Measurements from ENCODE around the gene INTU.

Gene INTU

DNA sequence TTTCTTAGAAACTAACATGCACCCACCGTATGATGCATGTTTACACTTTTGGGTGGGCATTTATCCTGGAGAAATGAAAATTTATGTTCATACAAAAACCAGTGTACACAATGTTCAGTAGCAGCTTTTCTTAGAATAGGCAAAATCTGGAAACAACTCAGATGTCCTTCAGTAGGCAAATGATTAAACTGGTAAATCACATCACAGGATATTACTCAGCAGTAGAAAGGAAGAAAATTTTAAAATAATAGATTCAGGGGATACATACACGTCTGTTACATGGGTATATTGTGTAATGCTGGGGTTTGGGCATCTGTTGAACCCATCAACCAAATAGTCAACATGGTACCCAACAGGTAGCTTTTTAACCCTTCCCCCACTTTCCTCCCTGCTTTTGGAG is 124.1 kb downstream of the INTU start:
- FAIRE-seq, result no peak

DNA sequence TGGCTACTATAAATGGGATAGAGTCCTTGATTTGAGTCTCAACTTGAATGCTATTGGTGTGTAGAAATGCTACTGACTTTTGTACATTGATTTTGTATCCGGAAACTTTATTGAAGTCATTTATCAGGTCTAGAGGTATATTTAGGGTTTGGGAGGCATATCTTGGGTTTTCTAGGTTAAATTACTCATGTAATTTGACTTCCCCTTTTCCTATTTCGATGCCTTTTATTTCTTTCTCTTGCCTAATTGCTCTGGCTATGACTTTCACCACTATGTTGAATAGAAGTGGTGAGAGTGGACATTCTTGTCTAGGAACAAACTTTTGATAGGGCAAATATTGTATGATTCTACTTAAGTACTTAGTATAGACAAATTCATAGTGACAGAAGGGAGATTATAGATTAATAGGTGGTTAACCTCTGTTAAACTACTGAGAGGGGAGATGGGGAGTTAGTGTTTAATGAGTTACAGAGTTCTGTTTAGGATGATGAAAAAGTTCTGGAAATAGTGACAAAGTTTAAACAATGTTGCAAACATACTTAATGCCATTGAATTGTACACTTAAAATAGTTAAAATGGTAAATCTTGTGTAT is 126.6 kb downstream of the INTU start:
- FAIRE-seq, result no peak

DNA sequence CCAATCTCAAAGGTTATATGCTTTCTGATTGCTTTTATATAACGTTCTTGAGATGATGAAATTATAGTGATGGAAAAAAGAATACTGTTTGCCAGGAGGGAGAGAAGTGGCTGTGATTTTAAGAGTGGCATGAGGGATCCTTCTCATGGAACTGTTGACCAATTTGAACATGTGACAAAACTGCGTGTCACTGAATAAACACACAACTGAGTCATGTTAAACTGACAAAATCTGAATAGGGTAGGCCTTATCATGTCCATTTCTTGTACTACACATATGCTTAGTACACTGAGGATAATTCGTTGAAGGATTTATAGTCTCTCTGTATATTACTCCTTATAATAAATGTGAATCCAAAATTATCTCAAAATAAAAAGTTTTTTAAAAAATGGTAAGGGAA is 127.1 kb downstream of the INTU start:
- no peak for FAIRE-seq

DNA sequence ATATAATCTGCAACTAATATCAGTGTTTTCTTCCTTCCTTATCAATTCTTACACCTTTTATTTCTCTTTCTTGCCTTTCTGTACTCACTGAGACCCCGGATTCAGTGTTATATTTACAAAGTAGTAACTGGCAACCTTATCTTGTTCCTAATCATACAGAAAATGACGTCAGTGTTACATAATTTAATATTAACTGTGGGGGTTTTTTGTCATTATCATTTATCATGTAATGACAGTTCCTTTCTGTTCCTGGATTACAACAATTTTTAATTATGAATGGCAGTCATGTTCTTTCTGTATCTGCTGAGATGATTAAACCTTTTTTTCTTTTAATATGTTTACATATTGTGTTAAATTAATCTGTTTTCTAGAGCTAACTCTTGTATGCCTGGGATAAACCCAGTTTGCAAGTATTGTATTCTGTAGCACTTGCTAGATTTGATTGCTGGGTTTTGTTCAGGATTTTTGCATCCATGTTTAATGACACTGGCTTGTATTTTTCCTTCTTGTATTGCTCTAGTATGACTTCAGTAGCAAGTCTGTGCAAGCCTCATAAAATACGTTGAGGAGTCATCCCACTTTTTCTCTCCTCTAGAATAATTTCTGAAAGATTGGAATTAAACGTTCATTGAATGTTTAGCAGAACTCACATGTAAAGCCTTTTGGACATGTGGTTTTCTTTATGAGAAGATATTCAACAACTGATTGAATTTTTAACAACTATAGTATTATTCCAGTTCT is 138.9 kb downstream of the INTU start:
- no peak for FAIRE-seq

DNA sequence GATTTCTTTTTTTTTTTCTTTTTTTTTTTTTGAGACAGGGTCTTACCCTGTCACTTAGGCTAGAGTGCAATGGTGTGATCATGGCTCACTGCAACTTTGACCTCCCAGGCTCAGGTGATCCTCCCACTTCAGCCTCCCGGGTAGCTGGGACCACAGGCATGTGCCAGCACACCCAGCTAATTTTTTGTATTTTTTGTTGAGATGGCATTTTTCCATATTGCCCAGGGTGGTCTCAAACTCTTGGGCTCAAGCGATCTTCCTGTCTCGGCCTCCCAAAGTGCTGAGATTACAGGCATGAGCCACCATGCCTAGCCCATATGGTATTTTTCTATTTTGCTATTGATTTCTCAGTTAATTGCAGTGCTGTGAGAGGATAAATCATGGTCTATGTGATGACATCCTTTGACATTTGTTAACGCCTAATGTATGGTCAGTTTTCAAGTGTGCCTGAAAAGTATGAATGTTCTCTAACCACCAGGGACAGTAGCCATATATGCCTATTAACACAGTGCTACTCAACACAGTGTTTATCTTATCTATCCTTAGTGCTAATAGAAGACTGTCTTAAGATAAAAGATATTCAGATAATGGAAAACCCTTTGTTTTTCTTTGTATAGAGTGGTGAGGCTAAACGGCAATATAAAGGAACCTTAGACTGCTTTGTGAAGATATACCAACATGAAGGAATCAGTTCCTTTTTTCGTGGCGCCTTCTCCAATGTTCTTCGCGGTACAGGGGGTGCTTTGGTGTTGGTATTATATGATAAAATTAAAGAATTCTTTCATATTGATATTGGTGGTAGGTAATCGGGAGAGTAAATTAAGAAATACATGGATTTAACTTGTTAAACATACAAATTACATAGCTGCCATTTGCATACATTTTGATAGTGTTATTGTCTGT is 140.3 kb downstream of the INTU start:
- FAIRE-seq, result no peak

DNA sequence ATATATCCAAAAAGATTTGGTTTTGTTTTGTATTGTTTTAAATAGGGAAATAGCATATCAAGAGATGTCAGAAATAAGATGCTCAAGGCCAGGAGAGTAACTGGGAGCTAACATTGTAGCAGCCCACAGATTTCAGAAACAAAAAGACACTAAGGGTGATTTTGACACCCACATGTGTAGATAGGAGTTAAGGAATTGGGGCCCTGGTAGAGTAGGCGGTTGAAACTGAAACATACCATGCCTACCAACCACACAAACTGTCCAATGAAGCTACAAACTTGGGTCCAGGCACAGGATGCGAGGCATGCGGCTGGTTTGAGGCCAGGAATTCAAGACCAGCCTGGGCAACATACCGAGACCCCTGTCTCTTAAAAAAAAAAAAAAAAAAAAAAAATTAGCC is 143.1 kb downstream of the INTU start:
- FAIRE-seq, result no peak

Measured in colon (tissue), 2 donors.